ENCODE results near the gene SULT2A1. TPM values are rescaled to one million over a fixed set of nuclear protein-coding genes. Genes with fewer than 3 reads are reported as not detected.
"Not testable (repeated sequence)": the region's sequence is repeated elsewhere in the genome, so short reads cannot be mapped to it uniquely, and the experiment has no call there.

Gene SULT2A1
- total RNA-seq, 2 experiments from 2014 or later, result not detected

GRCh38 chr19:47858231-47858630 is 27.9 kb downstream of the SULT2A1 start:
- H3K27ac ChIP-seq (ENCODE audit: low read depth in 1 of 2, low read length in 2 of 2); ATAC-seq (ENCODE audit: poor library complexity); H3K36me3 Mint-ChIP-seq (ENCODE audit: low read depth); H3K4me1 ChIP-seq (ENCODE audit: insufficient read depth, low read length); H3K9me3 ChIP-seq (ENCODE audit: control insufficient read depth in 1 of 2, insufficient read depth in 1 of 2, low read length in 2 of 2); H3K36me3 ChIP-seq (ENCODE audit: insufficient read depth, low read length); H3K4me3 ChIP-seq (ENCODE audit: low read length); CTCF ChIA-PET; H3K9me3 Mint-ChIP-seq; H3K27me3 ChIP-seq (ENCODE audit: control insufficient read depth in 1 of 2, insufficient read depth in 2 of 2, low read length in 2 of 2); H3K27ac Mint-ChIP-seq; H3K4me3 Mint-ChIP-seq; intact Hi-C loops (cut with DNase I, micrococcal nuclease); POLR2A ChIA-PET; DNase-seq: not testable (repeated sequence)
- H3K27me3 Mint-ChIP-seq, result peaks cover 36% of the 10 kb centered on the region
- peaks cover 11% of the 10 kb centered on the region for H3K4me1 Mint-ChIP-seq (ENCODE audit: low read depth)

- ChIA-PET POLR2A (no interaction called here), CTCF (no interaction called here)
- H3K4me3 Mint-ChIP-seq, result no peak overlapping the region
- H3K36me3 Mint-ChIP-seq (ENCODE audit: low read depth), result no peaks in the 10 kb centered on the region
- H3K4me3 ChIP-seq (ENCODE audit: low read length), result no peak overlapping the region
- H3K9me3 ChIP-seq (ENCODE audit: control insufficient read depth in 1 of 2, insufficient read depth in 1 of 2, low read length in 2 of 2), result no peaks in the 10 kb centered on the region
- no peaks in the 10 kb centered on the region for H3K9me3 Mint-ChIP-seq
- intact Hi-C loops (cut with DNase I, micrococcal nuclease), result no loop called here
- H3K4me1 ChIP-seq (ENCODE audit: insufficient read depth, low read length), result no peaks in the 10 kb centered on the region
- H3K27me3 Mint-ChIP-seq, result peaks cover 45% of the 10 kb centered on the region
- peaks cover 14 to 17% of the 10 kb centered on the region in 2 experiments for H3K27me3 ChIP-seq (ENCODE audit: control insufficient read depth in 1 of 2, insufficient read depth in 2 of 2, low read length in 2 of 2)
- peak in 1 of 14 experiments; percentile 1 for DNase-seq
- H3K4me1 Mint-ChIP-seq (ENCODE audit: low read depth), result peaks cover 11% of the 10 kb centered on the region
- no peaks in the 10 kb centered on the region for H3K36me3 ChIP-seq (ENCODE audit: insufficient read depth, low read length)
- no peak for ATAC-seq (ENCODE audit: poor library complexity)
- no peak overlapping the region for H3K27ac ChIP-seq (ENCODE audit: low read depth in 1 of 2, low read length in 2 of 2)
- TF ChIP-seq CTCF (IDR thresholded peaks at IDR 0.05), result no peak
- no peak overlapping the region for H3K27ac Mint-ChIP-seq
Observed at GRCh38 chr19:47854459-47854858, 31.7 kb downstream of the SULT2A1 start.

GRCh38 chr19:47853003-47853402 is 33.1 kb downstream of the SULT2A1 start:
- no peak overlapping the region for H3K4me3 Mint-ChIP-seq
- no peak for ATAC-seq (ENCODE audit: poor library complexity)
- intact Hi-C loops (cut with DNase I, micrococcal nuclease), result no loop called here
- Histone ChIP-seq H3K27me3 (ENCODE audit: control insufficient read depth in 1 of 2, insufficient read depth in 2 of 2, low read length in 2 of 2) (peaks cover 14 to 31% of the 10 kb centered on the region in 2 experiments), H3K9me3 (ENCODE audit: control insufficient read depth in 1 of 2, insufficient read depth in 1 of 2, low read length in 2 of 2) (no peaks in the 10 kb centered on the region), H3K36me3 (ENCODE audit: insufficient read depth, low read length) (no peaks in the 10 kb centered on the region), H3K4me1 (ENCODE audit: insufficient read depth, low read length) (peaks cover 7% of the 10 kb centered on the region), H3K27ac (ENCODE audit: low read depth in 1 of 2, low read length in 2 of 2) (no peak overlapping the region), H3K4me3 (ENCODE audit: low read length) (no peak overlapping the region)
- H3K27me3 Mint-ChIP-seq, result peaks cover 52% of the 10 kb centered on the region
- H3K9me3 Mint-ChIP-seq, result no peaks in the 10 kb centered on the region
- ChIA-PET CTCF (no interaction called here), POLR2A (no interaction called here)
- H3K36me3 Mint-ChIP-seq (ENCODE audit: low read depth), result no peaks in the 10 kb centered on the region
- TF ChIP-seq CTCF (IDR thresholded peaks at IDR 0.05), result no peak
- no peak overlapping the region for H3K27ac Mint-ChIP-seq
- DNase-seq, result no peak
- peaks cover 11% of the 10 kb centered on the region for H3K4me1 Mint-ChIP-seq (ENCODE audit: low read depth)

GRCh38 chr19:47848823-47849473 is 37.2 kb downstream of the SULT2A1 start:
- no peak overlapping the region for H3K27ac Mint-ChIP-seq
- Histone ChIP-seq H3K27me3 (ENCODE audit: control insufficient read depth in 1 of 2, insufficient read depth in 2 of 2, low read length in 2 of 2) (peaks cover 16 to 43% of the 10 kb centered on the region in 2 experiments), H3K36me3 (ENCODE audit: insufficient read depth, low read length) (no peaks in the 10 kb centered on the region), H3K27ac (ENCODE audit: low read depth in 1 of 2, low read length in 2 of 2) (no peak overlapping the region), H3K4me1 (ENCODE audit: insufficient read depth, low read length) (peaks cover 7% of the 10 kb centered on the region), H3K9me3 (ENCODE audit: control insufficient read depth in 1 of 2, insufficient read depth in 1 of 2, low read length in 2 of 2) (no peaks in the 10 kb centered on the region), H3K4me3 (ENCODE audit: low read length) (no peak overlapping the region)
- DNase-seq (peak in 13 of 14 experiments; percentile 3 to 49 (median 17)), ATAC-seq (ENCODE audit: poor library complexity) (no peak)
- H3K4me3 Mint-ChIP-seq, result no peak overlapping the region
- H3K27me3 Mint-ChIP-seq, result peaks cover 56% of the 10 kb centered on the region
- H3K9me3 Mint-ChIP-seq, result no peaks in the 10 kb centered on the region
- H3K4me1 Mint-ChIP-seq (ENCODE audit: low read depth), result no peaks in the 10 kb centered on the region
- CTCF ChIA-PET, result interaction anchor here (1.2 kb wide), 1 partner anchor 15 kb away, joined by 4 read pairs; no protein-coding TSS in a partner anchor
- peak; percentile 50 for TF ChIP-seq CTCF (IDR thresholded peaks at IDR 0.05)
- no peaks in the 10 kb centered on the region for H3K36me3 Mint-ChIP-seq (ENCODE audit: low read depth)
- POLR2A ChIA-PET, result no interaction called here
- intact Hi-C loops (cut with DNase I, micrococcal nuclease), result no loop called here
